ENCODE results near the gene AGAP9.
"Not testable (repeated sequence)": the region's sequence is repeated elsewhere in the genome, so short reads cannot be mapped to it uniquely, and the experiment has no call there.

- TF ChIP-seq FOXK1 (CRISPR knock-in tag; IDR thresholded peaks at IDR 0.05; ENCODE audit: borderline replicate concordance); ZKSCAN8 (CRISPR knock-in tag; IDR thresholded peaks at IDR 0.05); CTCF (IDR thresholded peaks at IDR 0.05 in 2 of 3, conservative IDR thresholded peaks at IDR 0.05 in 1 of 3; ENCODE audit: insufficient read depth in 2 of 3, low read depth in 1 of 3, low read length in 3 of 3): not testable (repeated sequence)
Measured at GRCh38 chr10:47465216-47465917, 58.1 kb downstream of the AGAP9 start.

All from K562 (cell line).